NCI-H748 (cell line): ENCODE data around the gene KLK2.

Source experiments
- DNase-seq: peaks from one replicate; lab custom pipeline; 2025; ENCODE audit not compliant: unreplicated experiment; lab: John Stamatoyannopoulos, UW

The KLK2 gene

GRCh38 chr19:50873056-50873455 lies at the start of gene KLK2:
Gene KLK2 (plus strand): TSS chr19:50873439. CDS start chr19:50873474, 35 bp downstream.
- no peak for DNase-seq

GRCh38 chr19:50826492-50827240 lies 46.6 kb upstream of the KLK2 start:
- DNase-seq, result no peak

- DNase-seq, result no peak
Observed at GRCh38 chr19:50827476-50827875, 45.8 kb upstream of the KLK2 start.

GRCh38 chr19:50829801-50830200 lies 43.4 kb upstream of the KLK2 start:
- no peak for DNase-seq

- DNase-seq, result no peak
Observed at GRCh38 chr19:50830266-50831025, 42.8 kb upstream of the KLK2 start.

GRCh38 chr19:50831026-50831396 lies 42.2 kb upstream of the KLK2 start:
- no peak for DNase-seq

- no peak for DNase-seq
Observed at GRCh38 chr19:50832666-50833065, 40.6 kb upstream of the KLK2 start.

- DNase-seq, result no peak
Observed at GRCh38 chr19:50833117-50833801, 40.0 kb upstream of the KLK2 start, which contains the start of gene KLK15. Gene KLK15 (minus strand): TSS chr19:50833574. CDS start chr19:50831492, 2,082 bp downstream.

- DNase-seq, result no peak
Observed at GRCh38 chr19:50833802-50834167, 39.5 kb upstream of the KLK2 start.

GRCh38 chr19:50835103-50835784 lies 38.0 kb upstream of the KLK2 start:
- DNase-seq, result peak; percentile 75

- DNase-seq, result peak; percentile 87
Observed at GRCh38 chr19:50835785-50836542, 37.3 kb upstream of the KLK2 start.

GRCh38 chr19:50836543-50837195 lies 36.6 kb upstream of the KLK2 start:
- DNase-seq, result no peak

- peak; percentile 26 for DNase-seq
Observed at GRCh38 chr19:50837300-50837699, 35.9 kb upstream of the KLK2 start.

- DNase-seq, result no peak
Observed at GRCh38 chr19:50838239-50838638, 35.0 kb upstream of the KLK2 start.

GRCh38 chr19:50839712-50840655 lies 33.3 kb upstream of the KLK2 start:
- no peak for DNase-seq

GRCh38 chr19:50842130-50842529 lies 31.1 kb upstream of the KLK2 start:
- DNase-seq, result peak; percentile 26

GRCh38 chr19:50843205-50843604 lies 30.0 kb upstream of the KLK2 start:
- no peak for DNase-seq

GRCh38 chr19:50843701-50844221 lies 29.5 kb upstream of the KLK2 start:
- peak; percentile 79 for DNase-seq
